NCI-H187 (cell line): ENCODE measurements around the gene FOCAD.
"Not testable (repeated sequence)": the region's sequence is repeated elsewhere in the genome, so short reads cannot be mapped to it uniquely, and the experiment has no call there.

ENCODE experiments used
- DNase-seq, 2 experiments: peaks; one replicate each; lab custom pipeline; 2025; lab: John Stamatoyannopoulos, UW

FOCAD gene

GRCh38 chr9:20973246-20973947, 289.3 kb downstream of the FOCAD start:
- DNase-seq = not testable (repeated sequence)

- DNase-seq = not testable (repeated sequence)
Observed at GRCh38 chr9:20974191-20974938, 290.3 kb downstream of the FOCAD start.

- DNase-seq = no peak
Observed at GRCh38 chr9:20978249-20978648, 294.2 kb downstream of the FOCAD start.

GRCh38 chr9:20980832-20981455, 296.9 kb downstream of the FOCAD start:
- DNase-seq = no peak

GRCh38 chr9:20981486-20981885, 297.4 kb downstream of the FOCAD start:
- no peak for DNase-seq

GRCh38 chr9:20984506-20984905, 300.4 kb downstream of the FOCAD start:
- DNase-seq = no peak

GRCh38 chr9:20985851-20986600, 302.0 kb downstream of the FOCAD start:
- DNase-seq = no peak

- DNase-seq = no peak
Observed at GRCh38 chr9:20987521-20987920, 303.5 kb downstream of the FOCAD start.

- DNase-seq = no peak
Observed at GRCh38 chr9:20988061-20988460, 304.0 kb downstream of the FOCAD start.

- no peak for DNase-seq
Observed at GRCh38 chr9:20988671-20989315, 304.7 kb downstream of the FOCAD start.

- no peak for DNase-seq
Observed at GRCh38 chr9:20989923-20990341, 305.9 kb downstream of the FOCAD start.

- DNase-seq = no peak
Observed at GRCh38 chr9:20990867-20991266, 306.8 kb downstream of the FOCAD start.

- no peak for DNase-seq
Observed at GRCh38 chr9:20994486-20994885, 310.4 kb downstream of the FOCAD start.

GRCh38 chr9:20995616-20996015, 311.6 kb downstream of the FOCAD start:
- no peak for DNase-seq

GRCh38 chr9:20996809-20997208, 312.8 kb downstream of the FOCAD start:
- no peak for DNase-seq

GRCh38 chr9:20997503-20998076, 313.5 kb downstream of the FOCAD start:
- no peak for DNase-seq

- no peak for DNase-seq
Observed at GRCh38 chr9:21001581-21001980, 317.5 kb downstream of the FOCAD start.

GRCh38 chr9:21002040-21002439, 318.0 kb downstream of the FOCAD start:
- DNase-seq = no peak

GRCh38 chr9:21015129-21015815, 331.2 kb downstream of the FOCAD start:
- DNase-seq = no peak

GRCh38 chr9:21015995-21016394, 331.9 kb downstream of the FOCAD start:
- no peak for DNase-seq
